Fibroblast of the aortic adventitia (primary cell): ENCODE data around the gene RASSF4. TPM values are rescaled to one million over a fixed set of nuclear protein-coding genes. Genes with fewer than 3 reads are reported as not detected.

Experiments
- DNase-seq: peaks from one replicate; pipeline ENCODE4 v3.0.0-alpha.2; 2010; ENCODE audit warnings: low read depth
- H3K4me3 ChIP-seq: 2 replicates; pipeline ENCODE4 v1.5.1; 2011; ENCODE audit warnings: low read depth, mild to moderate bottlenecking, control low read depth, low read length, moderate library complexity
- CTCF ChIP-seq: IDR thresholded peaks from 2 replicates; pipeline ENCODE4 v1.5.1; 2011; ENCODE audit warnings: mild to moderate bottlenecking, low read length, control low read depth, inconsistent platforms; ENCODE audit not compliant: insufficient read depth
- total RNA-seq: library from RNA; depleted of rRNA; stranded (reverse); fragments of >200 nt; gene quantifications from 2 replicates; pipeline ENCODE4 v1.2.3, GENCODE V29; 2012; ENCODE audit warnings: low replicate concordance

RASSF4 gene
- total RNA-seq, 1 donor, result 3.8 TPM

GRCh38 chr10:45044290-45044689 lies 84.7 kb downstream of the RASSF4 start:
- H3K4me3 ChIP-seq, result no peak overlapping the region

More at GRCh38 chr10:45044290-45044689, 84.7 kb downstream of the RASSF4 start:
- no peak for TF ChIP-seq CTCF
- no peak for DNase-seq

Other genes starting within 250 kb of the RASSF4 start
- gene TMEM72, start 48.5 kb upstream of the RASSF4 start, total RNA-seq, result not detected in 2 replicates
- 17.3 and 73.8 TPM in 2 replicates for gene DEPP1, start 19.0 kb downstream of the RASSF4 start, total RNA-seq
- 4.4 and 16.6 TPM in 2 replicates for gene ZNF22, start 41.1 kb downstream of the RASSF4 start, total RNA-seq